Activated CD8-positive, alpha-beta memory T cell treated with anti-CD3 and anti-CD28 coated beads for 24 hours (primary cell): ENCODE measurements around the gene IDI1.

Source experiments
- DNase-seq: peaks from one replicate; pipeline ENCODE4 v3.0.0-alpha.2; 2020

IDI1 gene

DNA sequence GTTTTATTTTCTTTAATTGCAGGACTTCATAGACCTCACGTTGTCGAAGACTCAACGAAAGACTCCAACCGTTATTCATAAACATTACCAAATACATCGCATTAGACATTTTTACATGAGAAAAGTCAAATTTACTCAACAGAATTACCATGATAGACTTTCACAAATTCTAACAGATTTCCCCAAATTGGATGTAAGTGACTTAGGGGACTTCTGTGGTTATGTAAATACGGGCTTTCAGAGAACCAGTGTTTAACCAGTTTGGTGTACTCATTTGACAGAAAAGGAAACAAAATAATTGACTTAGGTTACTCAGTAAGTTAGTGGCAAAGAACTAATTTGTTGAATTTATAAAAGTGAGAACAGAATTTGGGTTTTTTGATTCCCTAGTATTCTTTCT lies 56.5 kb downstream of the IDI1 start:
- no peak for DNase-seq

DNA sequence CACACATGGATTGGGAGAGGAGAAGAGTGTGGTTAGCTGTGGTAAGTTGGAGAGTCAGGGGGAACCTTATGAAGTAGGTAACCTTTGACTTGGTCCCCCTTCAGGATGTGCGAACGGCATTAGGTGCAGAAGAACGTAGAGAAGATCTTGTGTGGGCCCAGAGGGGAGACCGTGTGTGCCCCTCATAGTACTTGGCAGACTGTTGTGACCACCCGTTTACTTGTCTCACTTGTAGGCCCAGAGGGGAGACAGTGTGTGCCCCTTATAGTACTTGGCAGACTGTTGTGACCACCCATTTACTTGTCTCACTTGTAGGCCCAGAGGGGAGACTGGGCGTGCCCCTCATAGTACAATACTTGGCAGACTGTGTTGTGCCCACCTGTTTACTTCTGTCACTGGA lies 58.1 kb downstream of the IDI1 start:
- DNase-seq, result no peak
